Pancreas (tissue), 10 donors: Measurements from ENCODE around the gene CPSF4L. TPM values are rescaled to one million over a fixed set of nuclear protein-coding genes. Genes with fewer than 3 reads are reported as not detected.
A peak's percentile ranks its signal among the peaks of the same experiment; 100 is the strongest.

Experiments
- ATAC-seq, 4 donors: fragments of 200-7000 bp; cut with Tn5 transposase; one replicate each; pipeline versions ENCODE4 v1.8.0 to v1.9.1; 2020; ENCODE audit warnings: mild to moderate bottlenecking in 4 of 4, moderate library complexity in 4 of 4
- DNase-seq, 6 donors: peaks; one replicate each; pipeline ENCODE4 v3.0.0-alpha.2; 2020
- FAIRE-seq: peaks from 2 replicates; lab custom pipeline; 2012; peaks lifted over from hg19 to GRCh38; lab: Jason Lieb, UNC
- H3K27ac ChIP-seq, 4 donors: fragments of 200-600 bp; sonication (generic); 1 replicate in 3 of 4; 2 replicates in 1 of 4; pipeline versions ENCODE4 v1.5.0 to v1.8.0; 2020
- H3K27me3 ChIP-seq, 4 donors: fragments of 200-600 bp; one replicate each; pipeline ENCODE4 v1.8.0; 2021
- H3K36me3 ChIP-seq, 3 donors: fragments of 200-600 bp; sonication (generic) in 1 of 3; one replicate each; pipeline versions ENCODE4 v1.5.0 to v1.8.0; 2020 to 2021
- H3K4me1 ChIP-seq, 3 donors: fragments of 200-600 bp; one replicate each; pipeline ENCODE4 v1.8.0; 2021
- H3K4me3 ChIP-seq, 4 donors: fragments of 200-600 bp; sonication (generic) in 2 of 4; one replicate each; pipeline versions ENCODE4 v1.5.0 to v1.8.0; 2020 to 2021
- H3K9me3 ChIP-seq, 4 donors: fragments of 200-600 bp; one replicate each; pipeline ENCODE4 v1.8.0; 2021
- WGBS, 2 donors: extraction: QIAGEN DNeasy Blood & Tissue Kit; methylation state at CpG; one replicate each; pipeline ENCODE4 v1.1.7; 2013; 5-methylcytosine and 5-hydroxymethylcytosine counted together
- intact Hi-C, 3 donors: fragments of 100-400 bp; cut with DNase I; formaldehyde crosslinking; loops; one replicate each; pipeline versions ENCODE4 v1.11.1 to v1.14.2; 2022
- polyA plus RNA-seq, 2 donors: library from polyadenylated mRNA; stranded (reverse); fragments of 200-250 nt; gene quantifications; one replicate each; pipeline ENCODE4 v1.2.3, GENCODE V29; 2013
- total RNA-seq, 6 donors: library from RNA; stranded (reverse); fragmentation: NEBNext Ultra II Directional in 4 of 6; extraction: Animal tissue kit (Norgen Biotek cat#: 25700) in 4 of 6; gene quantifications; one replicate each; pipeline versions ENCODE4 v1.2.1 to v1.2.4, GENCODE V29; 2021 to 2023
- TF ChIP-seq, protein P1 (sequence below), 4 donors: fragments of 200-600 bp; sonication (generic) in 3 of 4; IDR thresholded peaks; one replicate each; pipeline versions ENCODE4 v1.5.0 to v1.8.0; 2021; ENCODE audit warnings: antibody characterized with exemption in 4 of 4
- donor health status: healthy with polysubstance abuse.
- donor health status: DM: no; HTN: no; CAD: no; lungs with moderate emphysema.
- donor health status: DM: no; HTN: no; CAD: no.
- donor health status: control.
- donor health status: control.
- donor health status: Bipolar disorder and iron deficiency.
- donor health status: DM: yes; HTN: yes; CAD: no.
- donor health status: DM: no; HTN: no; CAD: no.
- donor health status: DM: no; HTN: no; CAD: no.
- donor health status: DM: yes; HTN: yes; CAD: no.

CPSF4L gene
- total and polyA plus RNA-seq, 8 donors: 0.19 to 0.67 (median 0.21) TPM; not detected in 4

DNA sequence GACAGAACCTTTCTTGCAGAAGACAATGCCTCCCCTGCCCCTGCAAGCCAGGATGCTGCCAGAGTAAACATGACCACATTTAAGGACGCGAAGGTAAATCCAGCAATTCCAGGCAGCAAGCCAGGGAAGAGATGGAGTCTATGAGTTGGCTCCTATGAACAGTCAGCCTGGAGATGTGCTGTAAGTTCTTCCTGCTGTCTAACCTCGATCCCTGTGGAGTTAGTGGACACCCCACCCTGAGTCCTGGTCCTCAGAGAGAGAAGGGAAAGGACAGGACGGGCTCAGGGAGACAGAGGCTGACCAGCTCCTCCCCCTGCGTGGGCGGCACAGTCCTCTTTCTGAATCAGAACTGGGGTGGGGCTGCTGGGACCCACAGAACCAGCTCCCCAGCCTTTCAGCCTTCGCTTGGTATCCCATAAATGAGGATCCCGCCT is 25.2 kb upstream of the CPSF4L start:
- DNase-seq: peak in 1 of 6 donors; percentile 30
- Histone ChIP-seq H3K4me3 (no peak overlapping the region), H3K4me1 (peaks cover 41 to 61% (median 57%) of the 10 kb centered on the region in 3 donors), H3K36me3 (peaks cover 3 to 29% (median 22%) of the 10 kb centered on the region in 3 donors), H3K27me3 (no peaks in the 10 kb centered on the region), H3K9me3 (no peaks in the 10 kb centered on the region), H3K27ac (peak overlapping the region in 2 of 4 donors; percentile 23 to 25)
- TF ChIP-seq, protein P1, sequence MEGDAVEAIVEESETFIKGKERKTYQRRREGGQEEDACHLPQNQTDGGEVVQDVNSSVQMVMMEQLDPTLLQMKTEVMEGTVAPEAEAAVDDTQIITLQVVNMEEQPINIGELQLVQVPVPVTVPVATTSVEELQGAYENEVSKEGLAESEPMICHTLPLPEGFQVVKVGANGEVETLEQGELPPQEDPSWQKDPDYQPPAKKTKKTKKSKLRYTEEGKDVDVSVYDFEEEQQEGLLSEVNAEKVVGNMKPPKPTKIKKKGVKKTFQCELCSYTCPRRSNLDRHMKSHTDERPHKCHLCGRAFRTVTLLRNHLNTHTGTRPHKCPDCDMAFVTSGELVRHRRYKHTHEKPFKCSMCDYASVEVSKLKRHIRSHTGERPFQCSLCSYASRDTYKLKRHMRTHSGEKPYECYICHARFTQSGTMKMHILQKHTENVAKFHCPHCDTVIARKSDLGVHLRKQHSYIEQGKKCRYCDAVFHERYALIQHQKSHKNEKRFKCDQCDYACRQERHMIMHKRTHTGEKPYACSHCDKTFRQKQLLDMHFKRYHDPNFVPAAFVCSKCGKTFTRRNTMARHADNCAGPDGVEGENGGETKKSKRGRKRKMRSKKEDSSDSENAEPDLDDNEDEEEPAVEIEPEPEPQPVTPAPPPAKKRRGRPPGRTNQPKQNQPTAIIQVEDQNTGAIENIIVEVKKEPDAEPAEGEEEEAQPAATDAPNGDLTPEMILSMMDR (IDR thresholded peaks at IDR 0.05): no peak
- ATAC-seq: no peak
- intact Hi-C loops: no loop called here
- WGBS, 2 donors: 45 to 49% methylated on average over 8 of the region's 8 CpGs
- FAIRE-seq: no peak

DNA sequence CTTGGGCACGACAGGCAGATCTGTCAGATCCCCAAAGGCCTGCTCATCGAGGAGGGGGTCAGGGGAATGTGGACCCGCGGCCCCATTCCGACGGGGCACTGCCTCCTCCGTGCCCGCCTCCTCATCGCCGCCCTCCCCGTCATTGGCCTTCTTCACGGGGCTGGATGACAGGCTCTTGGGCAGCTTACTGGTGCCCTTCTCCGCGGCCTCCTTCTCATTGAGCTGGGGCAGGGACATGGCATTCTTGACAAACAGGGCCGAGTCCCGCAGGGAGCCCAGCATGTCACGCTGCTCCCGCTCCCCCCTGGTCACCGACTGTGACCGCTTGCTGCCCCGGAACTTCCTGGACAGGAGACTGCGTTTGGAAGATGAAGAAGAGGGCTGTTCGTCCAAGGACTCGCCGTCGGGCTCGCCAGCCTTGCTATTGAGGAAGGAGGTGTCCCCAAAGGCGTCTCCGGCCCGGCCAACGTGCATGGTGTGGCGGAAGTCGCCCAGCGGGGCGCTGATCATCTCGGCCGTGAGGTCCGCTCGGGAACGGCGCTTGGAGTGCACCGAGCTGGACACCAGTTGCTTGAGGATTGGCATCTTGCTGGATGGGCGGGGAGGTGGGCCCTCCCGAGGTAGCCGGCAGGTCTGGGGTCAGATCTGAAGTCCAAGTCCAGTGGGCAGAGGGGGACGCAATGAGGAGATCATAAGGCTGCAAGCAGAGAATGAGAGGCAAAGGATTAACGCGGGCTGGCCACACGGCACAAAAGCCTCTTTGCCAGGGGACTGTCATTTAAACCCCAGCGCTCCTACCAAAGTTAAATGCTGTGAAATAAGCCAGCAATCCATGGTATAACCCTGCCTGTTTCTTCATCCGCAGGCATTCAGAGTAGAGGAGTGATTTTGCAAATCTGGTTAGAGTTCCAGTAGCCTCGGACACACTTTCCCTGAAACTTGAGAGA is 24.5 kb upstream of the CPSF4L start:
- Histone ChIP-seq H3K4me1 (peaks cover 34 to 54% (median 50%) of the 10 kb centered on the region in 3 donors), H3K27me3 (no peaks in the 10 kb centered on the region), H3K9me3 (no peaks in the 10 kb centered on the region), H3K4me3 (no peak overlapping the region), H3K36me3 (peaks cover 3 to 29% (median 22%) of the 10 kb centered on the region in 3 donors), H3K27ac (peak overlapping the region in 2 of 4 donors; percentile 23 to 25)
- TF ChIP-seq, protein P1 (IDR thresholded peaks at IDR 0.05): no peak
- intact Hi-C loops: no loop called here
- DNase-seq (peak in 3 of 6 donors; percentile 17 to 79 (median 47)), FAIRE-seq (no peak), ATAC-seq (no peak)
- WGBS, 2 donors: 71 to 72% methylated on average over 52 of the region's 52 CpGs

DNA sequence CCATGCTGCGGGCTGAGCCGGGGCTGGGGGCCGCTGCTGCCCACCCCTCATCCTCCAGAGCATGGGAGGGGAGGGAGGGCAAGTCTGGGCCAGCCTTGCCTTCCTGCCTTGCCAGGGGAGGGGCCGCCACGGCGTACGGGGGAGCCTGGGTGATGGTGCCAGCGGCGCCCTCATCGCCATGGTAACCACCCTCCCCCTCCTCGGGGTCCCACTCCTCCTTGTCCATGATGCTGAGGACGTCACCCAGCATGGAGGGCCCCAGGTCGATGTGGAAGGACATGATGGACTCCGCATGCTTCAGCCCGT is 23.9 kb upstream of the CPSF4L start:
- ATAC-seq (no peak), FAIRE-seq (no peak), DNase-seq (peak in 1 of 6 donors; percentile 77)
- 61 to 83% methylated on average over 8 to 15 of the region's 15 CpGs for WGBS, 2 donors
- TF ChIP-seq, protein P1 (IDR thresholded peaks at IDR 0.05): no peak
- Histone ChIP-seq H3K9me3 (no peaks in the 10 kb centered on the region), H3K4me3 (no peak overlapping the region), H3K36me3 (peaks cover 3 to 29% (median 22%) of the 10 kb centered on the region in 3 donors), H3K27ac (peak overlapping the region in 1 of 4 donors; percentile 4), H3K4me1 (peaks cover 28 to 48% (median 44%) of the 10 kb centered on the region in 3 donors), H3K27me3 (no peaks in the 10 kb centered on the region)
- intact Hi-C loops: no loop called here

DNA sequence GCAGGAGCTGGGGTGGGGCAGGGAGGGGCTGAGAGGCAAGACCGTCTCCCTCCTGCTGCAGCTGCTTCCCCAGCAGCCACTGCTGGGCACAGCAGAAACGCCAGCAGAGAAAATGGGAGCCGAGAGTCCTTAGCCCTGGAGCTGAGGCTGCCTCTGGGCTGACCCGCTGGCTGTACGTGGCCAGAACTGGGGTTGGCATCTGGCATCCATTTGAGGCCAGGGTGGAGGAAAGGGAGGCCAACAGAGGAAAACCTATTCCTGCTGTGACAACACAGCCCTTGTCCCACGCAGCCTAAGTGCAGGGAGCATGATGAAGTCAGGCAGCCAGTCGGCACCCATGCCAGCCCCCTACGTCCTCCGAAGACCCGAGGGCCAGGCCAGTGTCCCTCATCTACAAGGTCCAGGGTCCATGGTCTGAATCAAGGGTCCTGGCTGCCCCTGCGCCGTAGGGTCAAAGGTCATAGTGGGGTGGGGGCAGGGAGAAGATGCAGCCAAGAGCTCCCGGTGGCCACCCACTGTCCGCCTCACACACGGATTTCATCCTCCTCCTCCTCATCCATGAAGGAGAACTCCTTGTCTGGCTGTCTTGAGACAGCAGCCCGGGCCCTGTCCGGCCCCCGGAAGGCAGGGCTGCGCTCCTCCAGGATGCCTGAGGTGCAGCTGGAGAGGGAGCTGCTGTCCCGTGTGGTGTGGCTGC is 23.4 kb upstream of the CPSF4L start:
- TF ChIP-seq, protein P1 (IDR thresholded peaks at IDR 0.05): no peak
- Histone ChIP-seq H3K27me3 (no peaks in the 10 kb centered on the region), H3K27ac (peak overlapping the region in 1 of 4 donors; percentile 4), H3K4me3 (no peak overlapping the region), H3K4me1 (peaks cover 22 to 45% (median 39%) of the 10 kb centered on the region in 3 donors), H3K9me3 (no peaks in the 10 kb centered on the region), H3K36me3 (peaks cover 3 to 29% (median 22%) of the 10 kb centered on the region in 3 donors)
- FAIRE-seq (no peak), ATAC-seq (no peak), DNase-seq (peak in 1 of 6 donors; percentile 72)
- 67 to 76% methylated on average over 17 to 20 of the region's 20 CpGs for WGBS, 2 donors
- intact Hi-C loops: no loop called here
